ENCODE results near the gene ATP8A2. TPM values are rescaled to one million over a fixed set of nuclear protein-coding genes. Genes with fewer than 3 reads are reported as not detected.

ATP8A2 gene
- total and polyA plus RNA-seq, 2 of the 8 experiments (the other 6 are each of a cell fraction or from before 2014, with no cell fraction given) = 2.4 to 8.3 TPM

DNA sequence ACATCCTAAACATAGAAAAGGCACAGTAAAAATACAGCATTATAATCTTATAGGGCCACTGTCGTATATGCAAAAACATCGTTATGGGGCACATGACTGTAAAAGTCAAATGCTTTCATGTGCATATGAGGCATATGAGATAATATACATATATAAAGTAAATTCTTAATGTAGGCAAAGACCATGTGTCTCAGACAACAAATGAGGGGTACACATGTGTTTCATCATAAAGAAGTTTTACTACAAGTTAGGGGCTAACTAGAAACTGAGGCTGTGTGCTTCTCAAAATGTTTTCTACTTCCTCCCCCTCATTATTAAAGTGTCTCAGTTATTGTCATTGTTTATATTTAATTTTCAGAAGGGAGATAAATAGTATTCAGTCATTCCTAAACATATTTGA is 370.4 kb downstream of the ATP8A2 start:
- DNase-seq (ENCODE audit: low read depth in 1 of 2, low spot score in 2 of 2) (no peak), FAIRE-seq (no peak)
- Histone ChIP-seq H2BK120ac (replicated peaks; ENCODE audit: low read depth, low read length) (no peak overlapping the region), H3K9ac (replicated peaks in 1 of 4; ENCODE audit: extremely low read depth in 1 of 4, low read depth in 3 of 4, low read length in 3 of 4) (no peak overlapping the region), H3K79me2 (ENCODE audit: control insufficient read depth in 1 of 2, insufficient read depth in 2 of 2, low read length in 2 of 2) (no peaks in the 10 kb centered on the region), H2BK15ac (ENCODE audit: low read length) (no peak overlapping the region), H2BK20ac (ENCODE audit: low read length) (no peak overlapping the region), H3K4me3 (ENCODE audit: extremely low read depth in 1 of 4, insufficient read depth in 2 of 4, low read depth in 3 of 4, low read length in 4 of 4) (no peak overlapping the region), H3K4me2 (ENCODE audit: insufficient read depth in 1 of 2, low read depth in 2 of 2, low read length in 2 of 2) (no peak overlapping the region), H3K9me3 (ENCODE audit: insufficient read depth in 2 of 2, low read depth in 1 of 2, low read length in 1 of 2) (no peaks in the 10 kb centered on the region), H3K23ac (ENCODE audit: insufficient read length) (no peak overlapping the region), H4K5ac (ENCODE audit: insufficient read length, low read depth, low read length) (no peak overlapping the region), H3K27me3 (replicated peaks in 1 of 4; ENCODE audit: control insufficient read depth in 3 of 4, extremely low read depth in 1 of 4, insufficient read depth in 3 of 4, low read length in 3 of 4) (no peaks in the 10 kb centered on the region), H4K8ac (ENCODE audit: extremely low read depth, insufficient read depth, low read length) (no peak overlapping the region), H2AK5ac (ENCODE audit: low read depth, low read length) (no peak overlapping the region), H4K20me1 (replicated peaks in 1 of 2; ENCODE audit: control insufficient read depth in 1 of 2, insufficient read depth in 2 of 2, low read length in 2 of 2) (no peaks in the 10 kb centered on the region), H2BK12ac (ENCODE audit: low read depth, low read length) (no peak overlapping the region), H3K4me1 (replicated peaks in 1 of 4; ENCODE audit: control insufficient read depth in 3 of 4, insufficient read depth in 4 of 4, low read length in 3 of 4) (peaks cover 0 to 3% (median 3%) of the 10 kb centered on the region in 4 experiments; a peak in 2 of 7 replicates), H3K56ac (replicated peaks; ENCODE audit: insufficient read length, low read depth, low read length) (no peak overlapping the region), H4K91ac (replicated peaks; ENCODE audit: insufficient read length, low read length) (no peak overlapping the region), H3K27ac (ENCODE audit: low read depth, low read length) (no peak overlapping the region), H3K23me2 (ENCODE audit: low read depth, low read length) (no peaks in the 10 kb centered on the region), H3K14ac (ENCODE audit: insufficient read length) (no peak overlapping the region), H3K18ac (ENCODE audit: extremely low read depth, low read length) (no peak overlapping the region), H3K79me1 (ENCODE audit: low read depth, low read length) (no peaks in the 10 kb centered on the region), H3K4ac (replicated peaks; ENCODE audit: insufficient read length, low read depth, low read length) (no peak overlapping the region), H3K36me3 (ENCODE audit: control insufficient read depth in 2 of 4, insufficient read depth in 4 of 4, low read length in 3 of 4) (no peaks in the 10 kb centered on the region), H2AFZ (ENCODE audit: low read length) (no peak overlapping the region), H2BK5ac (ENCODE audit: low read depth, low read length) (no peak overlapping the region)
- 86% methylated on average over 2 of the region's 2 CpGs; no CpG with 5 or more reads in 1 of the 2 experiments for WGBS, 2 experiments (ENCODE audit: extremely low coverage in 1 of 2, insufficient coverage in 1 of 2, insufficient read length in 1 of 2, insufficient replicate concordance in 2 of 2, low coverage in 1 of 2, low lambda C conversion rate in 2 of 2, missing lambda C conversion rate in 1 of 2)
- CTCF ChIA-PET (ENCODE audit: partially characterized antibody) = no interaction called here
- POLR2A ChIA-PET (ENCODE audit: partially characterized antibody) = no interaction called here
- no peak for TF ChIP-seq CTBP2 (IDR thresholded peaks at IDR 0.05; ENCODE audit: borderline replicate concordance, insufficient read depth, insufficient read length, low read length)
- TF ChIP-seq CTCF (IDR thresholded peaks at IDR 0.05; ENCODE audit: control extremely low read depth in 1 of 3, insufficient read depth in 1 of 3, low read depth in 1 of 3, low read length in 3 of 3) = no peak
- TF ChIP-seq YY1 (IDR thresholded peaks at IDR 0.05; ENCODE audit: low read depth, low read length) = no peak
- TF ChIP-seq CBX8 (IDR thresholded peaks at IDR 0.05; ENCODE audit: borderline replicate concordance, low read depth, low read length) = no peak
- no peak for TF ChIP-seq EGR1 (IDR thresholded peaks at IDR 0.05; ENCODE audit: borderline replicate concordance, low read depth, low read length)
- TF ChIP-seq KDM1A (IDR thresholded peaks at IDR 0.05; ENCODE audit: borderline replicate concordance, low read length) = no peak
- no peak for TF ChIP-seq CBX5 (IDR thresholded peaks at IDR 0.05; ENCODE audit: low read depth, low read length)
- TF ChIP-seq RXRA (IDR thresholded peaks at IDR 0.05; ENCODE audit: insufficient read depth, low read depth, low read length) = no peak
- TF ChIP-seq BACH1 (IDR thresholded peaks at IDR 0.05; ENCODE audit: low read length) = no peak
- no peak for TF ChIP-seq NANOG (IDR thresholded peaks at IDR 0.05; ENCODE audit: insufficient read depth, low read depth, low read length, poor library complexity, severe bottlenecking)
- TF ChIP-seq E2F6 (IDR thresholded peaks at IDR 0.05) = no peak
- no peak for TF ChIP-seq CREB1 (IDR thresholded peaks at IDR 0.05)

Measured in H1 (cell line).